ENCODE results near the gene HDAC9.

HDAC9 gene

DNA sequence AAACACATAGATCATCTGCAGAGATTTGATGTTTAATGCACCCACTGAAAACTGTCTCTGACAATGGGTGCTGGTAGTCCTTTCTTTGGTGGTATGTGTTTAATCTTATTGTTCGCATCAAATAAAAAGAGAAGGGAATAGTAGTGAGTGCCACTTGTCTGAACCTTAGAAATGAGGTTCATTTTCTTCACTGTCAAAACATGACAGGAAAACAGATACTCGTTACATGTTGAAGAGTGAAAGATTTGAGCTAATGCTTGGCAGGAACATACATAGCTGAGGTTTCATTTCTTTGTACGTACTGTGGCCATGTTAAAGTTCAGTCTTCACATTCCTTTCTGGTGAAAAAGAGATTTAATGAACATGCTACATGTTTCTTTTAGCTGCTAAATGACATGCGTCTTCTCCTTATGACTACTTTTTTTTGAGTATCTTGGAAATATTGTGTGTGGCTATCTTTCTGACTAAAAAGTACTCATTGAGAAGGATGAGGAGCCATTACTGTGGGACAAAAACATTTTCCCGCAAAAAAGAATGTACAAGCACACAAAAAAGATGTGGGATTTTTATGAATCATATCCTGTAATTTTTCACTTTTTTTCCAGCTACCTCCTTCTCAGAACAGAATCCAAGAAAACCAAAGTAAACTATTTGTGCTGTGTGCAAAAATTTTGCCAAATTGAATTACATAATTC lies 513.8 kb downstream of the HDAC9 start:
- TF ChIP-seq POLR2AphosphoS5 (IDR thresholded peaks at IDR 0.05; ENCODE audit: low read depth, low read length) (no peak), TAF1 (IDR thresholded peaks at IDR 0.05; ENCODE audit: borderline replicate concordance, insufficient read depth, low read length) (no peak), SIN3A (IDR thresholded peaks at IDR 0.05; ENCODE audit: borderline replicate concordance, insufficient read depth, low read length) (no peak), FOXP2 (optimal IDR thresholded peaks at IDR 0.05; ENCODE audit: borderline replicate concordance, extremely low read depth, extremely low read length, insufficient read depth) (no peak)
- TF ChIP-seq, protein P1, sequence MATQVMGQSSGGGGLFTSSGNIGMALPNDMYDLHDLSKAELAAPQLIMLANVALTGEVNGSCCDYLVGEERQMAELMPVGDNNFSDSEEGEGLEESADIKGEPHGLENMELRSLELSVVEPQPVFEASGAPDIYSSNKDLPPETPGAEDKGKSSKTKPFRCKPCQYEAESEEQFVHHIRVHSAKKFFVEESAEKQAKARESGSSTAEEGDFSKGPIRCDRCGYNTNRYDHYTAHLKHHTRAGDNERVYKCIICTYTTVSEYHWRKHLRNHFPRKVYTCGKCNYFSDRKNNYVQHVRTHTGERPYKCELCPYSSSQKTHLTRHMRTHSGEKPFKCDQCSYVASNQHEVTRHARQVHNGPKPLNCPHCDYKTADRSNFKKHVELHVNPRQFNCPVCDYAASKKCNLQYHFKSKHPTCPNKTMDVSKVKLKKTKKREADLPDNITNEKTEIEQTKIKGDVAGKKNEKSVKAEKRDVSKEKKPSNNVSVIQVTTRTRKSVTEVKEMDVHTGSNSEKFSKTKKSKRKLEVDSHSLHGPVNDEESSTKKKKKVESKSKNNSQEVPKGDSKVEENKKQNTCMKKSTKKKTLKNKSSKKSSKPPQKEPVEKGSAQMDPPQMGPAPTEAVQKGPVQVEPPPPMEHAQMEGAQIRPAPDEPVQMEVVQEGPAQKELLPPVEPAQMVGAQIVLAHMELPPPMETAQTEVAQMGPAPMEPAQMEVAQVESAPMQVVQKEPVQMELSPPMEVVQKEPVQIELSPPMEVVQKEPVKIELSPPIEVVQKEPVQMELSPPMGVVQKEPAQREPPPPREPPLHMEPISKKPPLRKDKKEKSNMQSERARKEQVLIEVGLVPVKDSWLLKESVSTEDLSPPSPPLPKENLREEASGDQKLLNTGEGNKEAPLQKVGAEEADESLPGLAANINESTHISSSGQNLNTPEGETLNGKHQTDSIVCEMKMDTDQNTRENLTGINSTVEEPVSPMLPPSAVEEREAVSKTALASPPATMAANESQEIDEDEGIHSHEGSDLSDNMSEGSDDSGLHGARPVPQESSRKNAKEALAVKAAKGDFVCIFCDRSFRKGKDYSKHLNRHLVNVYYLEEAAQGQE (IDR thresholded peaks at IDR 0.05; ENCODE audit: insufficient read depth in 1 of 2, low read depth in 2 of 2, low read length in 2 of 2), result no peak

DNA sequence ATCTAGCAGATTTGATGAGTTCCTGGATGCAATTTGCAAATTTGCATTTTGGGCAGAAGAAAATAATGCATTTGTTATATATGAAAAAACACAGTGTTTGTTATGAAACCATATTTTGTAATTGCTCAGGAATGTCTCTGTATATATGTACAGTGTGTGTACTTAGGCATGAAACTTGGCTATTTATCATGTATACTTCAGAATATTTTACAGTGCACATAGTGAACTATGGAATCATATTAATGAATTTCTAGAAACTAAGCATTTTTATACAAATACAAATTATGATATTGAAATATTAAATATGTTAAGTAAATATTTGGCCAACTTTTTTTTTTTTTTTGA lies 514.4 kb downstream of the HDAC9 start:
- TF ChIP-seq FOXP2 (optimal IDR thresholded peaks at IDR 0.05; ENCODE audit: borderline replicate concordance, extremely low read depth, extremely low read length, insufficient read depth), result no peak
- TF ChIP-seq TAF1 (IDR thresholded peaks at IDR 0.05; ENCODE audit: borderline replicate concordance, insufficient read depth, low read length), result no peak
- TF ChIP-seq SIN3A (IDR thresholded peaks at IDR 0.05; ENCODE audit: borderline replicate concordance, insufficient read depth, low read length), result no peak
- TF ChIP-seq, protein P1 (IDR thresholded peaks at IDR 0.05; ENCODE audit: insufficient read depth in 1 of 2, low read depth in 2 of 2, low read length in 2 of 2), result no peak
- no peak for TF ChIP-seq POLR2AphosphoS5 (IDR thresholded peaks at IDR 0.05; ENCODE audit: low read depth, low read length)

DNA sequence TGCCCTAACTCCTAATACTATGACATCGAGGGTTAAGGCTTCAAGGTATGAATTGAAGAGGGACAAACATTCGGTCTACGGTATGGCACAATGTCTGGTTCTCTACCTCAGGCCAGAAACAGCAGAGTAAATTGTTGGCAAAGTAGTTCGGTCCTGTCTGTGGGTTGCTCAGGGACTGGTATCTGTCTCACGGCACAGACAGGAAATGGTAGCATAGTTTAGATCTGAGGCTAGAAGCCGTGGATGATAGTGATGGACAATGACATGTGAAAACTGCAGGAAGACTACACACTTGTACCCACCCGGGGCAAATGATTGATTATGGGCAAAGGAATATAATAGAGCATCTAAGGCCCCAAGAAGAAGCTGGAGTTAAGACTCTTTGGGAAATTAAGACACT lies 515.7 kb downstream of the HDAC9 start:
- TF ChIP-seq TAF1 (IDR thresholded peaks at IDR 0.05; ENCODE audit: borderline replicate concordance, insufficient read depth, low read length), result no peak
- TF ChIP-seq, protein P1 (IDR thresholded peaks at IDR 0.05; ENCODE audit: insufficient read depth in 1 of 2, low read depth in 2 of 2, low read length in 2 of 2), result no peak
- no peak for TF ChIP-seq FOXP2 (optimal IDR thresholded peaks at IDR 0.05; ENCODE audit: borderline replicate concordance, extremely low read depth, extremely low read length, insufficient read depth)
- TF ChIP-seq POLR2AphosphoS5 (IDR thresholded peaks at IDR 0.05; ENCODE audit: low read depth, low read length), result no peak
- no peak for TF ChIP-seq SIN3A (IDR thresholded peaks at IDR 0.05; ENCODE audit: borderline replicate concordance, insufficient read depth, low read length)

DNA sequence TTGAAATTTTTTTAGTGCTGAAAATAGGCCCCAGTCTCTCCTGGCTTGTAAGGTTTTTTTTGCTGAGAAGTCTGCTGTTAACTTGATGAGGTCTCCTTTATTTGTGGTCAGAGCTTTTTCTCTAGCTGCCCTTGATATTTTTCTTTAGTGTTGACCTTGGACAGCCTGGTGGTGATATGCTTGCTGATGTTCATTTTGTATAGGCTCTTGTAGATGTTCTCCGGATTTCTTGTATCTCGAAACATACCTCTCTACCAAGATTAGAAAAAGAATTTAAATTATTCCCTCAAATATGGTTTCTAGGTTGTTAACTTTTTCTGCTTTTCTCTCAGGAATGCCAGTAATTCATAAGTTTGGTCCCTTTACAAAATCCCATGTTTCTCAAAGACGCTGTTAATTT lies 519.5 kb downstream of the HDAC9 start:
- TF ChIP-seq TAF1 (IDR thresholded peaks at IDR 0.05; ENCODE audit: borderline replicate concordance, insufficient read depth, low read length) (no peak), FOXP2 (optimal IDR thresholded peaks at IDR 0.05; ENCODE audit: borderline replicate concordance, extremely low read depth, extremely low read length, insufficient read depth) (no peak), POLR2AphosphoS5 (IDR thresholded peaks at IDR 0.05; ENCODE audit: low read depth, low read length) (no peak), SIN3A (IDR thresholded peaks at IDR 0.05; ENCODE audit: borderline replicate concordance, insufficient read depth, low read length) (no peak)
- TF ChIP-seq, protein P1 (IDR thresholded peaks at IDR 0.05; ENCODE audit: insufficient read depth in 1 of 2, low read depth in 2 of 2, low read length in 2 of 2), result no peak

All from PFSK-1 (cell line).